ENCODE results near the gene SORD.
"Not testable (repeated sequence)": the region's sequence is repeated elsewhere in the genome, so short reads cannot be mapped to it uniquely, and the experiment has no call there.

Gene SORD

GRCh38 chr15:45022871-45023658 is at the start of gene SORD:
Gene SORD (plus strand): TSS chr15:45023195. CDS start chr15:45023284, 89 bp downstream.
- peak; percentile 69 for DNase-seq (ENCODE audit: low read depth)

GRCh38 chr15:44976183-44976582 is 46.8 kb upstream of the SORD start:
- not testable (repeated sequence) for DNase-seq (ENCODE audit: low read depth)

- not testable (repeated sequence) for DNase-seq (ENCODE audit: low read depth)
Measured at GRCh38 chr15:44977781-44978180, 45.2 kb upstream of the SORD start.

GRCh38 chr15:44979617-44980339 is 43.2 kb upstream of the SORD start:
- not testable (repeated sequence) for DNase-seq (ENCODE audit: low read depth)

GRCh38 chr15:44984144-44984543 is 38.9 kb upstream of the SORD start:
- DNase-seq (ENCODE audit: low read depth) = not testable (repeated sequence)

- DNase-seq (ENCODE audit: low read depth) = not testable (repeated sequence)
Measured at GRCh38 chr15:44986346-44987055, 36.5 kb upstream of the SORD start.

GRCh38 chr15:44987711-44988110 is 35.3 kb upstream of the SORD start:
- DNase-seq (ENCODE audit: low read depth) = not testable (repeated sequence)

GRCh38 chr15:44988184-44988869 is 34.7 kb upstream of the SORD start:
- DNase-seq (ENCODE audit: low read depth) = not testable (repeated sequence)

- not testable (repeated sequence) for DNase-seq (ENCODE audit: low read depth)
Measured at GRCh38 chr15:44988870-44989219, 34.1 kb upstream of the SORD start.

- not testable (repeated sequence) for DNase-seq (ENCODE audit: low read depth)
Measured at GRCh38 chr15:44997632-44998031, 25.4 kb upstream of the SORD start.

- no peak for DNase-seq (ENCODE audit: low read depth)
Measured at GRCh38 chr15:44999105-44999504, 23.9 kb upstream of the SORD start.

- not testable (repeated sequence) for DNase-seq (ENCODE audit: low read depth)
Measured at GRCh38 chr15:45001180-45001579, 21.8 kb upstream of the SORD start.

- not testable (repeated sequence) for DNase-seq (ENCODE audit: low read depth)
Measured at GRCh38 chr15:45003731-45004410, 19.1 kb upstream of the SORD start.

- DNase-seq (ENCODE audit: low read depth) = not testable (repeated sequence)
Measured at GRCh38 chr15:45004590-45005175, 18.3 kb upstream of the SORD start.

- no peak for DNase-seq (ENCODE audit: low read depth)
Measured at GRCh38 chr15:45009046-45009445, 13.9 kb upstream of the SORD start.

- not testable (repeated sequence) for DNase-seq (ENCODE audit: low read depth)
Measured at GRCh38 chr15:45015114-45015513, 7.9 kb upstream of the SORD start.

GRCh38 chr15:45020222-45020900 is 2.6 kb upstream of the SORD start:
- DNase-seq (ENCODE audit: low read depth) = not testable (repeated sequence)

- not testable (repeated sequence) for DNase-seq (ENCODE audit: low read depth)
Measured at GRCh38 chr15:45020901-45021259, 2.1 kb upstream of the SORD start.

- no peak for DNase-seq (ENCODE audit: low read depth)
Measured at GRCh38 chr15:45021348-45021747, 1.6 kb upstream of the SORD start.

- peak; percentile 2 for DNase-seq (ENCODE audit: low read depth)
Measured at GRCh38 chr15:45023659-45024225, 747 bp downstream of the SORD start.
